ENCODE results near the gene B4GALNT4.

B4GALNT4 gene

DNA sequence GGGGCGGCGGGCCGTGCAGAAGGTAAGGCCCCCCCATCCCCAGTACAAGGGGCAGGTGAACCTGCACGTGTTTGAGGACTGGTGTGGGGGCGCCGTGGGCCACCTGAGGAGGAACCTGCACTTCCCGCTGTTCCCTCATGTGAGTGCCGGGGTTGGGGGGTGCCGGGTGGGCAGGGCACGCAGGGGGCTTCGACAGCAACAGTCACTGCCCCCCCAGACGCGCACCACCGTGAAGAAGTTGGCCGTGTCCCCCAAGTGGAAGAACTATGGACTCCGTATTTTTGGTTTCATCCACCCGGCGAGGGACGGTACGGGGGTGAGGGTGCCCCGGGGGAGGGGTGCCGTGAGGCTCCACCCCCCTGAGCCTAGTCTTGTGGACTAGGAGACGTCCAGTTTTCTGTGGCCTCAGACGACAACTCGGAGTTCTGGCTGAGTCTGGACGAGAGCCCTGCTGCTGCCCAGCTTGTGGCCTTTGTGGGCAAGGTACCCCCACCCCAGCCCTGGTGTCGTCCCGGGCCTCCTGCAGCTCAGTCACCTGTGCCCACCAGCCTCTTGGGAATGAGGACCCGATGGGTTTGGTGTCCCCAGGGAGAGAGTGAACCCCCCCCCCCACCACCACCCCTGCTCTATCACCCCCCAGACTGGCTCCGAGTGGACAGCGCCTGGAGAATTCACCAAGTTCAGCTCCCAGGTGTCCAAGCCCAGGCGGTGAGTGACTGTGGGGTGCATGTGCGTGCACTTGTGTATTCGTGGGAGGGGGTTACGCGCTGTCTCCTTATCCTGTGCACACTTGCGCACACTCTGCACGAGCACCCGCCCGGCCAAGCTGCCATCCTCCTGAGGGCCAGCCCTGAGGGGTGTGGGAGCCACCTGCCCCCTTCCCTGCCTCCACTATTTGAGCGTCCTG lies 3.8 kb downstream of the B4GALNT4 start:
- TF ChIP-seq CTCF (IDR thresholded peaks at IDR 0.05) (no peak), ZFX (IDR thresholded peaks at IDR 0.05; ENCODE audit: borderline replicate concordance) (no peak)
- H3K27ac ChIP-seq = no peak overlapping the region

GRCh38 chr11:373716-374551 lies 4.6 kb downstream of the B4GALNT4 start:
- no peak overlapping the region for H3K27ac ChIP-seq
- TF ChIP-seq ZFX (IDR thresholded peaks at IDR 0.05; ENCODE audit: borderline replicate concordance) (no peak), CTCF (IDR thresholded peaks at IDR 0.05) (no peak)

DNA sequence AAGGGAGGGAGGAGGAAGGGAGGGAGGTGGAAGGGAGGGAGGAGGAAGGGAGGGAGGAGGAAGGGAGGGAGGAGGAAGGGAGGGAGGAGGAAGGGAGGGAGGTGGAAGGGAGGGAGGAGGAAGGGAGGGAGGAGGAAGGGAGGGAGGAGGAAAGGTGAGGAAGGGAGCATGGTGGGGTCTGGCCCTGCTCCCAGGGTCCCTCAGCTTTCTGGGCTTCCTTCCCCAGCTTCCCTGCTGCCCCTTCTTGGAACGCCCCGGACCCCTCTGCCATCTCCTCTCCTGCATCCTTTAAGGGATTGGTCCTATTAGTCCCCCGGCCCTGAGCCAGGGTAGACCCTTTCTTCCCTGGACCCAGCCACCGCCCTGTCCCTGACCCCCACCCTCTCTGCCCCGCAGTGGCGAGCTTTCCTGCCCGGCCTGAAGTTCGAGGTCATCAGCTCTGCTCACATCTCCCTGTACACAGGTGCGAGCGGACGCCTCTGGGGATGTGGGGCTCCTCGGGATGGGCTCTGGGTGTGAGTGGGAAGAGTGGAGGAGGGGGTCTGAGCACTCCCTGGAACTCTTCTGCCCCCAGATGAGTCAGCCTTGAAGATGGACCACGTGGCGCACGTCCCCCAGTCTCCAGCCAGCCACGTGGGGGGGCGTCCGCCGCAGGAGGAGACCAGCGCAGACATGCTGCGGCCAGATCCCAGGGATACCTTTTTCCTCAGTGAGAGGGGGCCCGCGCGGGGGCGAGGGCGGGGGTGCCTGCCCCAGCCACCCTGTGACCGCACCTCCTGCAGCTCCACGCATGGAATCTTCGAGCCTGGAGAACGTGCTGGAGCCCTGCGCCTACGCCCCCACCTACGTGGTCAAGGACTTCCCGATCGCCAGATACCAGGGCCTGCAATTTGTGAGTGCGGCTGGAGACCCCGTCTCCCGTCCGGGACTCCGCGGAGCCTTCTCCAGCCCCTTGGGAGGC lies 6.0 kb downstream of the B4GALNT4 start:
- H3K27ac ChIP-seq = no peak overlapping the region
- TF ChIP-seq CTCF (IDR thresholded peaks at IDR 0.05) (no peak), ZFX (IDR thresholded peaks at IDR 0.05; ENCODE audit: borderline replicate concordance) (no peak)

GRCh38 chr11:376531-377173 lies 7.4 kb downstream of the B4GALNT4 start:
- no peak for TF ChIP-seq CTCF (IDR thresholded peaks at IDR 0.05)
- no peak for TF ChIP-seq ZFX (IDR thresholded peaks at IDR 0.05; ENCODE audit: borderline replicate concordance)
- H3K27ac ChIP-seq = no peak overlapping the region

DNA sequence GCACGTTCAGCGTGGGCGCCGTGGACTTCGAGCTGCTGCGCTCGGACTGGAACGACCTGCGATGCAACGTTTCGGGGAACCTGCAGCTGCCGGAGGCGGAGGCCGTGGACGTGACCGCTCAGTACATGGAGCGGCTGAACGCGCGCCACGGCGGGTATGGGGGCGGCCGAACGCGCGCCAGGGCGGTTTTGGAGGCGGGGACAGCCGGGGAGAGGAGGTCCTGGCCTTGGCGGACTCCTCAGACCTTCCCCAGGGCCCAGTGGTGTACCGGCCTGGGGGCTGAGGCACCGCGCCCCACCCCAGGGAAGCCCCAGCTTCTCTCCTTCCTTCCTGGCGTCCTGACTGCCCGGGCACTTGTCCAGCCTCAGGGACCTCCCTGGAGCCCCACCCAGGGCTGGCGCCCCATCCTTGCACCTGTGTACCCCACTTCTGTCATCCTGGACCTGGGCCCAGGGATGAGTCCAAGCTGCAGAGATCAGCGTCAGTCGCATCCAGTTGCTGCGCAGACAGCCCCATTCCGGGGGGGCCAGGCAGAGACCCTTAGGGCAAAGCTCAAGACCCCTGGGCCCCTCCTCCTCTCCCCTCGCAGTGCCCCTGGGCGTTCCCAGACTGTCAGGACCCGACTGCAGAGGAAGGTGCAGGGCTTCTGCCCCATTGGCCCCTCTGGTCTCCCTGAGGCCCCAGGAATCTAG lies 8.0 kb downstream of the B4GALNT4 start:
- no peak for TF ChIP-seq CTCF (IDR thresholded peaks at IDR 0.05)
- TF ChIP-seq ZFX (IDR thresholded peaks at IDR 0.05; ENCODE audit: borderline replicate concordance) = no peak
- no peak overlapping the region for H3K27ac ChIP-seq
